Fibroblast of pulmonary artery (primary cell): ENCODE data around the gene KLHL33.

Experiments used
- DNase-seq: peaks from one replicate; pipeline ENCODE4 v3.0.0-alpha.2; 2010; ENCODE audit warnings: low read depth
- H3K4me3 ChIP-seq: replicated peaks from 2 replicates; pipeline ENCODE4 v1.5.1; 2011; ENCODE audit warnings: low read depth, mild to moderate bottlenecking, control low read depth, low read length, moderate library complexity
- TF ChIP-seq, protein P1 (sequence below): IDR thresholded peaks from 2 replicates; pipeline ENCODE4 v1.5.1; 2011; ENCODE audit warnings: mild to moderate bottlenecking, control low read depth, low read length, inconsistent platforms; ENCODE audit errors: missing control alignments

Gene KLHL33

DNA sequence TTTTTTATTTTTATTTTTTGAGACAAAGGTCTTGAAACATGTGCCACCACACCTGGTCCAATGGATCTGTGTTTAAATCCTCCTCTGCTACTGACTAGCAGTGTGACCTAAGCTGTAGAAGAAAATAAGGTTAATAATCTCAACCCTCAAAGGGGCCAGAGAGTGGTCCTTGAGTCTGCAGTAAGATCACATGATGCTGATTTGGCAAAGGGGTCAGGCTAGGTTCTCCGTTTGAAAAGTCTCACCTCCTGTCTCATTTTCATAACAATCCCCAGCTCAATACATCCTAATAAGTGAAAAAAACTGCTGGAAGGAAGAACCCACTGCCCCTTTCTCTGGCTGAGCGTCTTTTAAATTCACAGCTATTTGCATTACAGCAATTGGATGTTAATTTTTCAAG is 14.7 kb downstream of the KLHL33 start:
- TF ChIP-seq, protein P1, sequence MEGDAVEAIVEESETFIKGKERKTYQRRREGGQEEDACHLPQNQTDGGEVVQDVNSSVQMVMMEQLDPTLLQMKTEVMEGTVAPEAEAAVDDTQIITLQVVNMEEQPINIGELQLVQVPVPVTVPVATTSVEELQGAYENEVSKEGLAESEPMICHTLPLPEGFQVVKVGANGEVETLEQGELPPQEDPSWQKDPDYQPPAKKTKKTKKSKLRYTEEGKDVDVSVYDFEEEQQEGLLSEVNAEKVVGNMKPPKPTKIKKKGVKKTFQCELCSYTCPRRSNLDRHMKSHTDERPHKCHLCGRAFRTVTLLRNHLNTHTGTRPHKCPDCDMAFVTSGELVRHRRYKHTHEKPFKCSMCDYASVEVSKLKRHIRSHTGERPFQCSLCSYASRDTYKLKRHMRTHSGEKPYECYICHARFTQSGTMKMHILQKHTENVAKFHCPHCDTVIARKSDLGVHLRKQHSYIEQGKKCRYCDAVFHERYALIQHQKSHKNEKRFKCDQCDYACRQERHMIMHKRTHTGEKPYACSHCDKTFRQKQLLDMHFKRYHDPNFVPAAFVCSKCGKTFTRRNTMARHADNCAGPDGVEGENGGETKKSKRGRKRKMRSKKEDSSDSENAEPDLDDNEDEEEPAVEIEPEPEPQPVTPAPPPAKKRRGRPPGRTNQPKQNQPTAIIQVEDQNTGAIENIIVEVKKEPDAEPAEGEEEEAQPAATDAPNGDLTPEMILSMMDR: no peak
- no peak for DNase-seq
- no peak overlapping the region for H3K4me3 ChIP-seq

DNA sequence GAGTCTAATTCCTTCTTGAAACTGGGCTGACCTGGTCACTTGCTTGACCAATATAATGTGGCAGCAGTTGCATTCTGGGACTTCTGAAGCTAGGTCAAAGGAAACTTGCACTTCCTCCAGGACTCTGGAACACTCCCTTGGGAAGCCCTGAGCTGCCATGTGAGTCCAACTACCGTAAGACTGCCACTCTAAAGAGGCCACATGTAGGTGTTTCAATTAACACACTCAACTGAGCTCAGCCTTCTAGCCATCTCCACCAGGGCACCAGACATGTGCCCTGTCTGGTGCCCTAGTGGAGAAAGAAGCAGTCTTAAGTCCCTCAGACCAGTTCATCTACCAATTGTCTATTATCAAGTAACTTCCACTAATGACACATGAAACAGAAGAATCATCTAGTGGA is 16.5 kb downstream of the KLHL33 start:
- TF ChIP-seq, protein P1: no peak
- no peak for DNase-seq
- H3K4me3 ChIP-seq: no peak overlapping the region

DNA sequence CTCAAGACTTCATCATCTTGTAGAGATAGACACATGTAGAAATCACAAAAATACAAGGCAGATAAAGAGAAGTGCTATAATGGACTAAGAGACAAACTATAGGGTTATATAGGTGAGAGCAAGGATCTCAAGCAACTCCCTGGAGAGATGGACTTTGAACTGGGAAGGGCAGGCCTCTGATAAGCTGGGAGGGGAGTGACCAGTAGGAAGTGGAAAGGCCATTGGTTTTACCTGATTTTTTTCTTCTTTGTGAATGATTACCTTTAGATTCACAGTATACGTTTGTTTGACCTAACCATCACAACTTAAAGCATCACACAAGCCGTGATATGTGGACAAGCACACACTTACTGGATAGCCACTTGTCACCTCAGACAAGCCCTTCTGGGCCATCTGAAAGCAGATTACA is 17.5 kb downstream of the KLHL33 start:
- DNase-seq: no peak
- TF ChIP-seq, protein P1: no peak
- H3K4me3 ChIP-seq: no peak overlapping the region

DNA sequence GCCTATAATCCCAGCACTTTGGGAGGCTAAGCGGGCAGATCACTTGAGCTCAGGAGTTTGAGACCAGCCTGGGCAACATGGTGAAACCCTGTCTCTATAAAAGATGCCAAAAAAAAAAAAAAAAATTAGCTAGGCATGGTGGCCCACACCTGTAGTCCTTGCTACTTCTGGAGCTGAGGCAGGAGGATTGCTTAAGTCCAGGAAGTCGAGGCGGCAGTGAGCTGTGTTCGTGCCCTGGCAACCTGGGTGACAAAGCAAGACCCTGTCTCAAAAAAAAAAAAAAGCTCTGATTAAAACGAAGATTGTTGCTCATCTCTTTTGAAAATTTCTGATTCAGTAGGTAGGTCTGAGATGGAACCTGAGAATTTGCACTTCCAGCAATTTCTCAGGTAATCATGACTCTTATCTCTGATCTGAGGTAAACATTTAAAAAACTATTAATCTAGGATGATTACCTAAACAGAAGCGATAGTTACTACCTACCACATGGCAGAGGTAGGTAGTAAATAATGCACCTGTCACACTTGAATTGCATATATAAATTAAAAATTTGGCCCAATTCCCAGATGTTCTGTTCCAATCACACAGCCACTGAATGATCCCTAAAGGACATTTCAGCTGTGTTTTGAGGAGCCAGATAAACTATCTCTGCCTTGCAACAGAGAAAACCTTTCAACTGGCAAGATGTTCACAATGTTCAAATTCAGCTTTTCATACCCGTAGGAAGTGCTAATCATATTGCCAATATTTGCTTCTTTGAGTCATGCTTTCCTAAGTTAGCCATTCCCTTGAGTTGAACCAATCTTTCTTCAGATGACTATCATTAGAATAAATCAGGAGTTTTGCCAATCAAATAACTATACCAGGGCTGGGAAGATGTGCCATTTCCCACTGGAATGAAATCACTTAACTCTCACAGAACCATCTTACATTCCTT is 18.4 kb downstream of the KLHL33 start:
- TF ChIP-seq, protein P1: no peak

DNA sequence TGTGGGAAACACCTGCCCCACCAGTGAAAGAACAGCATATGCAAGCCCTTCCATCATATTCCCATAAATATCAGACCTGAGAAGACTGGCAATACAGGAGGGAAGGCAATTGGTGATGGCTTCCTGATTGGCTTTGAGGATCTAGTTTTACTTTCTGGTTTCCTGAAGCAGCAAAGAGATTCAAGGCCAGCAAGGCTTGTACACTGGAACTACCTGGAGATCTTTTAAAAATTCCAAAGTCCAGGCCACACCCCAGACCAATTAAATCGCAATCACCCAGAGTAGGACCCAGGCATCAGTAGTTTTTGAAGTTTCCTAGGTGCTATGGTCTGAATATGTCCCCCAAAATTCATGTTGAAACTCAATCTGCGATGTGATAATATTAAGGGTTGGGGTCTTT is 19.7 kb downstream of the KLHL33 start:
- TF ChIP-seq, protein P1: no peak
- no peak for DNase-seq
- no peak overlapping the region for H3K4me3 ChIP-seq

More for the DNA sequence above, 18.4 kb downstream of the KLHL33 start:
- H3K4me3 ChIP-seq: no peak overlapping the region
- DNase-seq: no peak

DNA sequence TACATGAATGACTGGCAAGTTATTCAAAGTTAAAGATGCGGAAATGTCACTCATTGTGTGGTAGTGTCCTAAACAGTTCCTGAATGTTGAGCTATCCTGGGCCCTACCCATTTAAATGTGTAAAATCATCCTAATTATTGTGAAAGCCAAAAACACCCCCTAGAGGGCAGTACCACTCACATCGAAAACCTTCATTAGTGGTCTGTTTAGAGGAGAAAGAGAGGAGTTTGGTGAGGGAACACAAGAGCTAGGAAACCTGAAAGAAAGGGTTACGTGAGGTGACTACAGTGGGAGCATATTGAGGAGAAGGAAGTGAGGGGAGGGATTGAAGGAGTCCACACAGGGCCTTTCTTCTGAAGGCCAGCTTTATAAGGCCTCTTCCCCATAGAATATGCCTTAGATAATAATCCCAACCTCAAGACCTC is 20.2 kb downstream of the KLHL33 start:
- TF ChIP-seq, protein P1: peak; percentile 72
- no peak overlapping the region for H3K4me3 ChIP-seq
- DNase-seq: peak; percentile 75

DNA sequence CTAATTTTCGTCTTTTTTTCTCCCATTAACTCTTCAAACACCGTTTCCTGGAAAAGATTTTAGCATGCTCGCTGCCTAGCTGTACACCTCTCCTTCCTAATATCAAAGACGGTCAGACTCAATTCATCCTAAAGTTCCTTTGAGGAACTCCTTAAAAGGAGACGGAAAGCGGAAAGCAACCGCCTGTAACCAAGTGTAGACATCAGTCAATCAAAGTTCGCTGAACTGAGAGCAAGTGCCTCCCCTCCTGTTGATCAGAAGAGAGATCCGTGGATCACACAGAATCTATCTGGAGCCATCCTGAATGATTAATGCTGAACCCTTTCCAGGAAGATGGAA is 22.3 kb downstream of the KLHL33 start:
- H3K4me3 ChIP-seq: peak overlapping the region; percentile 93
- DNase-seq: no peak
- TF ChIP-seq, protein P1: no peak
